Measurements from ENCODE around the gene TMEM120A.
A peak's percentile ranks its signal among the peaks of the same experiment; 100 is the strongest.

The TMEM120A gene

DNA sequence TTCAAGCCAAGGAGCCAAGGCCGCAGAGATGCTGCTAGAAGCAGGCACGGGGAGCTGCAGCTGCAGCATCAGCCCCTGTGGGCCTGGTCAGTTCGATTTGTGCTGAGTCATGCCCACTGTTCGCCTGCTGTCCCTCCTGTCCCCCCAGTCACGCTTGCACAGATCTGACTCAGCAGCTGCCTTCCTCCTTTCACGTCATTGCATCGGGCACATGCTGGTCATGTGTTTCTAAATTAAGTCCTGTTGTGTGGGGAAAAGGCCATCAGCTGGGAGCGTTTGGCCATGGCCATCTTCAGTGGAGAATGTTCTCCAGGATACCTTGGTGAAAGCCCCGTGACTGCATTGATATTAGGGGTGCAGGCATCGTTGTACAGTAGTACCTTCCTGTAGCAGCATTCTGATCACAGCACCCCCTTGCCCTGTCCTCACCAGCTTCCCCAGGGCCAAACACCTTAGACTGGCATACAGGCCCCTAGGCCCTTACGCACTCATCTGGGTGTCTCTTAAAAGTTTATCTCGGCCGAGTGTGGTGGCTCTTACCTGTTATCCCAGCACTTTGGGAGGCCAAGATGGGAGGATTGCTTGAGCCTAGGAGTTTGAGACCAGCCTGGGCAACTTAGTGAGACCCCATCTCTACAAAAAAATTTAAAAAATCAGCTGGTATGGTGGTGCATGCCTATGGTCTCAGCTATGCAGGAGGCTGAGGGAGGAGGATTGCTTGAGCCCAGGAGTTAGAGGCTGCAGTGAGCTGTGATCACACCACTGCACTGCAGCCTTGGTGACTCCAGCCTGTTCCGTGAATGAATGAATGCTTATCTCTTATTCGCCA lies 56.2 kb downstream of the TMEM120A start:
- peak overlapping the region in 3 of 21 experiments; percentile 10 to 62 (median 52) for H3K27ac ChIP-seq

More for the DNA sequence above, 56.2 kb downstream of the TMEM120A start:
- no peak overlapping the region for H3K4me3 ChIP-seq

All from skin epidermis (tissue), 12 donors.